ENCODE results near the gene KDR.

KDR gene

GRCh38 chr4:55125087-55125721, at the start of gene KDR:
Gene KDR, minus strand, starts transcription at chr4:55125595. Its CDS starts 302 bp downstream, at chr4:55125293.
- peak; percentile 90 for DNase-seq
- Mint-ChIP-seq H3K4me3 (peak within 1 kb of the TSS; percentile 94), H3K27me3 (ENCODE audit: low read depth, poor library complexity) (peaks cover 54% of the 10 kb centered on the region), H3K9me3 (peaks cover 5% of the 10 kb centered on the region), H3K36me3 (ENCODE audit: low read depth) (peaks cover 12% of the 10 kb centered on the region), H3K4me1 (peaks cover 41% of the 10 kb centered on the region), H3K27ac (no peak within 1 kb of the TSS)
- TF ChIP-seq CTCF (IDR thresholded peaks at IDR 0.05), result no peak

- Mint-ChIP-seq H3K27me3 (ENCODE audit: low read depth, poor library complexity) (peaks cover 2% of the 10 kb centered on the region), H3K27ac (no peak overlapping the region), H3K9me3 (peaks cover 16% of the 10 kb centered on the region), H3K4me1 (peaks cover 22% of the 10 kb centered on the region), H3K4me3 (no peak overlapping the region), H3K36me3 (ENCODE audit: low read depth) (no peaks in the 10 kb centered on the region)
- DNase-seq, result no peak
- no peak for TF ChIP-seq CTCF (IDR thresholded peaks at IDR 0.05)
Observed at GRCh38 chr4:55173580-55173979, 48.2 kb upstream of the KDR start.

- Mint-ChIP-seq H3K4me1 (peaks cover 22% of the 10 kb centered on the region), H3K36me3 (ENCODE audit: low read depth) (no peaks in the 10 kb centered on the region), H3K27me3 (ENCODE audit: low read depth, poor library complexity) (peaks cover 2% of the 10 kb centered on the region), H3K27ac (peak overlapping the region; percentile 22), H3K9me3 (peaks cover 11% of the 10 kb centered on the region), H3K4me3 (no peak overlapping the region)
- no peak for DNase-seq
- no peak for TF ChIP-seq CTCF (IDR thresholded peaks at IDR 0.05)
Observed at GRCh38 chr4:55172694-55173287, 47.4 kb upstream of the KDR start.

GRCh38 chr4:55170462-55170861, 45.1 kb upstream of the KDR start:
- no peak for DNase-seq
- H3K4me3 Mint-ChIP-seq, result no peak overlapping the region
- H3K9me3 Mint-ChIP-seq, result peaks cover 29% of the 10 kb centered on the region
- H3K27me3 Mint-ChIP-seq (ENCODE audit: low read depth, poor library complexity), result peaks cover 6% of the 10 kb centered on the region
- peaks cover 9% of the 10 kb centered on the region for H3K4me1 Mint-ChIP-seq
- H3K27ac Mint-ChIP-seq, result no peak overlapping the region
- TF ChIP-seq CTCF (IDR thresholded peaks at IDR 0.05), result no peak
- peaks cover 9% of the 10 kb centered on the region for H3K36me3 Mint-ChIP-seq (ENCODE audit: low read depth)

- Mint-ChIP-seq H3K4me3 (no peak overlapping the region), H3K9me3 (peaks cover 35% of the 10 kb centered on the region), H3K36me3 (ENCODE audit: low read depth) (peaks cover 11% of the 10 kb centered on the region), H3K27me3 (ENCODE audit: low read depth, poor library complexity) (peaks cover 6% of the 10 kb centered on the region), H3K4me1 (peaks cover 8% of the 10 kb centered on the region), H3K27ac (no peak overlapping the region)
- no peak for TF ChIP-seq CTCF (IDR thresholded peaks at IDR 0.05)
- no peak for DNase-seq
Observed at GRCh38 chr4:55169352-55169961, 44.1 kb upstream of the KDR start.
